GM12873 (cell line): ENCODE results near the gene PHKB.

ENCODE experiments used
- TF ChIP-seq, protein P1 (sequence below): IDR thresholded peaks from 2 replicates; pipeline ENCODE4 v1.5.1; 2012; ENCODE audit warnings: low read depth, mild to moderate bottlenecking, moderate library complexity, low read length, control low read depth; ENCODE audit not compliant: insufficient read depth; ENCODE audit errors: missing control alignments

PHKB gene

DNA sequence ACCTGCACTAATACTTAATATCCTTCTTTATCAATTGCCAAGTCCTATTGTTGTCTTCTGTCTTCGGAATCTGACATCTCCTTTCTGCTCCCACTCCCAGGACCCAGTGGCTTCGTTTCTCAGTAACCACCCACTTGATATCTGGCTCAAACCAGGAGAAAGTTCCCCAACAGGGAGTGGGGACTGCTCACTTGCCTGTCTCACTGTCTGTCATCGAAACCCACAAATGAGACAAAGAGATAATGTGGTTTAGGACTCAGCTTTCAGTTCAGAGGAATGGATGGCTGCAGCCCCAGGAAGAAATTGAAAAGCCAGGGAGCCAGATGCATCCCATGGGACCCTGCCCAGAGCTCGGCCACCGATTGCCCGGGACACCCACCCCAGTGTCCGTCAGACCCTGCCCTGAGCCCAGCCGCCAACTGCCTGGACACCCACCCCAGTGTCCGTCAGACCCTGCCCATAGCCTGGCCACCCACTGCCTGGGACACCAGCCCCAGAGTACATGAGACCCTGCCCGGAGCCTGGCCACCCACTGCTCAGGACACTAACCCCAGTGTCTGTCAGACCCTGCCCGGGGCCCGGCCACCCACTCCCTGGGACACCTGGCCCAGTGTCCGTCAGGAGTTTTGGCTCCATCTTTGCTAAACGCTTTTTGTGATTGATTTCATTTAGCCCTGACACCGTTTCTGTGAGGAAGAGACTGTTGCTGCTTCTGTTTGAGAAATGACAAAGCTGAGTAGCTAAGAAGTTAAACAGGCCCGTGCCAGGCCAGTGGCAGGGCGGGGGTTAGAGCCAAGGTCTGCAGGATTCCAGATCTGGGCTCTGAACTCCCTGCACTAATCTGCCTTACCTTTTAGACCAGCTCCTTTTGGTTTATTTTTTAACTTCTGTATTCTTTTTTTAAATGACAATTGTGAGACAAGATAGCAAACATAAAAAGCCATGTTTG lies 251.4 kb downstream of the PHKB start:
- TF ChIP-seq, protein P1, sequence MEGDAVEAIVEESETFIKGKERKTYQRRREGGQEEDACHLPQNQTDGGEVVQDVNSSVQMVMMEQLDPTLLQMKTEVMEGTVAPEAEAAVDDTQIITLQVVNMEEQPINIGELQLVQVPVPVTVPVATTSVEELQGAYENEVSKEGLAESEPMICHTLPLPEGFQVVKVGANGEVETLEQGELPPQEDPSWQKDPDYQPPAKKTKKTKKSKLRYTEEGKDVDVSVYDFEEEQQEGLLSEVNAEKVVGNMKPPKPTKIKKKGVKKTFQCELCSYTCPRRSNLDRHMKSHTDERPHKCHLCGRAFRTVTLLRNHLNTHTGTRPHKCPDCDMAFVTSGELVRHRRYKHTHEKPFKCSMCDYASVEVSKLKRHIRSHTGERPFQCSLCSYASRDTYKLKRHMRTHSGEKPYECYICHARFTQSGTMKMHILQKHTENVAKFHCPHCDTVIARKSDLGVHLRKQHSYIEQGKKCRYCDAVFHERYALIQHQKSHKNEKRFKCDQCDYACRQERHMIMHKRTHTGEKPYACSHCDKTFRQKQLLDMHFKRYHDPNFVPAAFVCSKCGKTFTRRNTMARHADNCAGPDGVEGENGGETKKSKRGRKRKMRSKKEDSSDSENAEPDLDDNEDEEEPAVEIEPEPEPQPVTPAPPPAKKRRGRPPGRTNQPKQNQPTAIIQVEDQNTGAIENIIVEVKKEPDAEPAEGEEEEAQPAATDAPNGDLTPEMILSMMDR: no peak

DNA sequence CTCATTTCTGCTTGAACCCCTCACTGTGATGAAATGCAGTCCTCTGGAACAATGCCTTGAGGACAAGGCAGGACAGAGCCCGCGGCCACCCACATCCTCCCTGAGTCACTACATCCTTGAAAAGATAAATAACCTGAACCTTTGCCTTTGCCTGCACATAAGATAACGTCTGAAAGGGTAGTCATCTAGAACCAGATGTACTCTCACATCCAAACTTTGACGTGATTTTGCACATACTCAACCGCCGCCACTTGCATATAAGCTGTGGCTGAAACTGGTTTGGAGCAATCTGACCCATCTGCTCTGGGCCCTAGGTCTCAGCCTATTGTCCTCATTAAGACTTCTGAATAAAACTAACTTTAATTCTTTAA lies 252.1 kb downstream of the PHKB start:
- TF ChIP-seq, protein P1: no peak

DNA sequence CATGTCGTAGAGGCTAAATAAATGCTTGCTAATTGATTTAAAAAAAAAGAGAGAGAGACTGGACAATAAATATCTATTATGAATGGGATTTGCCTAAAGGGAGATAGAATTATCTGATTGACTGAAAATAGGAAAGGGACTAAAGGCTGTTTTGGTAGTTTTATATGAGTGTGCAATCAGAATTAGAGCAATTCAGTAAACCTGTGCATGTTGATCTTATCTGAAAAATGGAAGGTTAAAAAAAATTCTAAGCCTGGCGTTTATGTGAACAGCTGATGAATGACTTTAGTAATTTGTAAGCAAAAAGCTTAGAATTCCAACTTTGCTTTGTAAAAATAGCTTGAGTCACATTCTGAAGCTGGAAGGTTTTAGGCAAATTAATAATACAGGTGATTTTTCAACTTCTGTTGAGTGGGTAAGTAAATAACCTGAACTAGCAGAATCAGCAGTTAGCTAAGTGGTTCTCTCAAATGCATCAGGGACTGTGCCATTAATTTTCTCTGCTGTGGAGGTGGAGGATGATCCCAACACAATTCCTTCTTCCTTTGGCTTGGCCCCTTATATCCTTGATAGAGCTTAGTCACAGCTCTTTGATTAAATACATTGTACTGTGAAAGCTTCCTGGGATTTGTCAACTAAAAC lies 254.4 kb downstream of the PHKB start:
- TF ChIP-seq, protein P1: no peak

DNA sequence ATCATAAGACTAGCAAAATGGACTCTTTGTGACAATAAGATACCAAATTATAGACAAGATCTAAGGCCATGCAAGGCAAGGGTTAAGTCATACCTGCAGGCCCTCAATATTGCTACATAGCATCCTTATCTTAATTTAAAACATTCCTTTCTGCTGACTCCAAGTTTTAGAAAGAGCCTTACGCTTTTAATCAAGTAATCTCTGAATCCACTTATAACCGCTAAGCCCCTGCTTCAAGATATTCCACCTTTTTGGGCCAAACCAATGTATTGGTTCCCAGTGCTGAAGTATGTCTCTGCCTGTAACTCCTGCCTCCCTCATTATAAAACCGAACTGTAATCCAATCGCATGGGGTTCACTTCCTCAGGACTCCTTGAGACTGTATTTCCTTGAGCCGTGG lies 255.4 kb downstream of the PHKB start:
- TF ChIP-seq, protein P1: no peak

DNA sequence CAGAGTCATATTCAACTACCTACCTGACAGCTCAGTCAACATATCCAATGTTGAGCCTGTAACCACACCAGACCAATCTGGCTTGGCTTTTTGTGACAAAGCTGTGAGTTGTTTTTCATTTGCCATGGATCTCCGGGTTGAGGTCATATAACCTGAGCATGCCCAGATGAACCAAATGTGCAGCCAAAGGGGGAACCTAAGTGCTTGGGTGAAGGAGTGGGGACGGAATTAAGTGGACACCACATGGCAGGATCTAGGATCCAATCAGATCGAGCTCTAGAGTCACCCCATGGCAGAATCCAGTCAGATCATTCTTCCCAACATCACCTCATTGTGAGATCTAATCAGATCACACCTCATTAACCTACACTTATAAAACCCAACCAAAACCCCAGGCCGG lies 258.6 kb downstream of the PHKB start:
- TF ChIP-seq, protein P1: no peak

DNA sequence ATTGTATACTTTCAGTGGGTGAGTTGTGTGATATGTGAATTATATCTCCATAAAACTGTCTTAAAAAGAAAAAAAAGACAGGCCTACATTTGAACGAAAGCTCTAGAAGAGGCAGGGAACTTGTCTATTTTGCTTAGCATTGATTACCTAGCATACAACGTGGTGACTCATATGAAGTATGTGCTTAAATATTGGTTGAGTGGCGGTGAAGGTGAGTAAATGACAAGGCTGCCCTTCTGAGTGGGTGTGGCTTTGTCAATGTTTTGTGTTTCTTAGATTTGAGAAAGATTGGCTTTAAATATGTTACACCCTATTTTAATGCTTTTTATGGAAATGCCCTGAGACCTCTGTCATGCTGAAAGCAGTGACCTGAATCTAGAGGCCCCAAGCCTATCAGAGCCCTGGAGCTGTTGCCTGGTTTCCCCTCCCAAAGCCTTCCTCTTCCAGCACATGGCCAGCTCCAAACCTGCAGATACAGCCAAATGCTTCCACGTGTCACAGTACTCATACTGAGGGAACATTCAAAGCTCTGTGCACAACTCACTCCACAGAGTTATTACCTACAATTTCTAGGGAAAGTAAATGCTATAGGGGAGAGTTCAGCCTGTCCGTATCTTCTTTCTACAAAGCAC lies 260.0 kb downstream of the PHKB start:
- TF ChIP-seq, protein P1: no peak

DNA sequence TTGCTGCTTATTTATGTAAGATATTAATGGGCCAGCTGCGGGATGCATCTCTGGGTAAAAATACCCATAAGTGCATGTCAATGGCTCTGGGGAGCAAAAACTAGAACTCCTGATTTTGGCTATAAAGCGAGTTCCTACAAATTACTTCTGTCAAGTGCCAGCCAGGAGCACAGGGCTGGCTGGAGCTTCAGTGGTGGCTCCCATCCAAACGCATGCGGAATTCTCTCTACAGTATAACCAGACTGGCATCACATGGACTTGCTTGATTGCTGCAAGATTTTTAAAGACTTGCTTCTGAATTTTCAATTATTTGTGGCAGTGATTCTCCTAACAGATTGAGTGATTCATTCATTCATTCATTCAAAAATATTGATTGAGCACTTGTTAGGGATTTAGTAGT lies 260.9 kb downstream of the PHKB start:
- TF ChIP-seq, protein P1: no peak
